GM21619 (cell line): ENCODE measurements around the gene FCRL6.

Experiments
- ATAC-seq: cut with Tn5 transposase; IDR thresholded peaks from one replicate; pipeline ENCODE4 v1.9.1; 2021; ENCODE audit not compliant: unreplicated experiment

Gene FCRL6, protein sequence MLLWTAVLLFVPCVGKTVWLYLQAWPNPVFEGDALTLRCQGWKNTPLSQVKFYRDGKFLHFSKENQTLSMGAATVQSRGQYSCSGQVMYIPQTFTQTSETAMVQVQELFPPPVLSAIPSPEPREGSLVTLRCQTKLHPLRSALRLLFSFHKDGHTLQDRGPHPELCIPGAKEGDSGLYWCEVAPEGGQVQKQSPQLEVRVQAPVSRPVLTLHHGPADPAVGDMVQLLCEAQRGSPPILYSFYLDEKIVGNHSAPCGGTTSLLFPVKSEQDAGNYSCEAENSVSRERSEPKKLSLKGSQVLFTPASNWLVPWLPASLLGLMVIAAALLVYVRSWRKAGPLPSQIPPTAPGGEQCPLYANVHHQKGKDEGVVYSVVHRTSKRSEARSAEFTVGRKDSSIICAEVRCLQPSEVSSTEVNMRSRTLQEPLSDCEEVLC

GRCh38 chr1:159802111-159802510 lies at the start of gene FCRL6:
FCRL6 (plus strand) TSS chr1:159802360; CDS start chr1:159802425, 65 bp downstream.
- ATAC-seq, result no peak

- no peak for ATAC-seq
Measured at GRCh38 chr1:159753386-159753785, 48.8 kb upstream of the FCRL6 start.

DNA sequence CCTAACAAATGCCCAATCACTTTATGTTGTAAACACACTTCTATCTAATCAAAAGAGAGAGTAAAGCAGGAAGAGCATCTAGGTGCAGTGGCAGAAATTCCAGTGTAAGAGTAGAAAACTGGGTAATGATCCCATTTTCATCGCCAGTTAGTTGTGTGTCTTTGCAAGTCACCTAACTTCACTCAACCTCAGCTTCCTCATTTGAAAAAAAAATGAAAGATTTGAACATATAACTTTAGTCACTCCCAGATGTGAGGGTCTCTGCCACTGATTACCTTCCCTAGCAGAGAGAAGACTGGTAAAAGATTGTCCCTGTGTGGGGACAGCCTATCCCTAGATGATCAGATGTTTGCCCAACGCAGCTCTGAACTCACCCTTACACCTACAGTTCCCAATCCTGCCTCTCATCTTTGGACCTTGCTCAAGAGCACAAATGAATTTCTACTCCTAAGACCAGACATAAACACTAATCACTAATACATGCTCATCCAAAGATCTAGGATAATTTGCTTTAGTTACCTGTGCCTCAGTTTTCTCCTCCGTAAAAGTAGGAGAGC lies 46.6 kb upstream of the FCRL6 start:
- ATAC-seq, result no peak

- ATAC-seq, result no peak
Measured at GRCh38 chr1:159756397-159756796, 45.8 kb upstream of the FCRL6 start.

DNA sequence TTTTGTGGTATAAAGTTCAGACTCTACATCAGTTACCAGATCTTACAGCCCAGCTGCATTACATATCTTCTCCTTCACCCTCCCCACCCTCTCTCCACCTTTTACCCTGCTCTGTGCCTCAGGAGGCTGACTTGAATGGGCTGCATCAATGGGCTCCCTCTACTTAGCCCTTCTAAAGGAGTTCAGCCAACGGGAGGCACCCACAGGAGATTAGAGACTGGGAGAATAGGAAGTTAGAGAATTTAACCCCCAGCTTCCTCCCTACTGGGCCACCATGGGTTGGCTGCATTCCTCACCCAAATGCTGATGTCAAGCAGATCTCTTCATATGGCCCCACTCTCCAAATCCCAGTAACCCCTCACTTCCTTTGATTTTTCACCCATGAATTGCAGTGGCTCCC lies 38.5 kb upstream of the FCRL6 start:
- no peak for ATAC-seq

- ATAC-seq, result no peak
Measured at GRCh38 chr1:159765806-159766205, 36.4 kb upstream of the FCRL6 start.

- no peak for ATAC-seq
Measured at GRCh38 chr1:159771127-159771895, 30.8 kb upstream of the FCRL6 start.

DNA sequence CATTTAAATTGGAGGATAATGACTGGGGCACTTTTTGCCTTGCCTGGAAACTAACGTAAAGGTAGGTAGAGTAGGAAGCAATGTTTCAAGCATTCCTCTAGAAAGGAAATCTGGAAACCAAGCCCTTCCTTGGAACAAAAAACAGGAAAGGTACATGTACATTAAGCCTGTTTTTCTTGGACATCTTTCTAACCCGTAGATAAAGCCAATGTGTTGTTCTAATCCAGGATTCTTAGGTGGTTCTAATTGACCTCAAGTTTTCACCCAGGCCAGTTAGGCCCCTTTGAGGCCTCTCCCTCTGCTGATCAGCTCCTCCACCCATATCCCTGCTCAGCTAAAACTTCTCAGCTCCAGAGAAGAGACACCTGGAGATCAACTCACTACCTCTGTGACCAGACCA lies 27.7 kb upstream of the FCRL6 start:
- ATAC-seq, result no peak

GRCh38 chr1:159775716-159776115 lies 26.4 kb upstream of the FCRL6 start:
- ATAC-seq, result no peak

GRCh38 chr1:159778266-159778665 lies 23.9 kb upstream of the FCRL6 start:
- ATAC-seq, result no peak

DNA sequence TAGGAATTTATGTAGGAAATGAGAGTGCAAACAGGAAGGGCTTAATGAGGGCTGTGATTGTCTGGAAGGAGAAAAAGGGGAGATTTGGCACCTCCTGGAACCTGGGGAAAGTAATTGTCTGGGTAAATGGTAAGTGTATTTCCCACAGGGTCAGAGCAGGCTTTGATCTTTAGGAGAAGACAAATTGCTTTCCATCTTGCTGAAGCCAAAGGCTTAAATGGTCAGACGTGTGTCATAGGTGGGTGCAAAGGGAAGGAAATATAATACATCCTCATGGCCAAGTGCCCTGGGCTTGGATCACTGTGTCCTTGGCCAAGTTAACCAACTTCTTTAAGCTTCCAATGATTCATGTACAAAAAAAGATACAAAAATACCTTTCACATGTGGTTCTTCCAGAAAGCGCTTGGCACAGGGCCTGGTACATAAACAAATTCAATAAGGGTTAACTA lies 22.7 kb upstream of the FCRL6 start:
- no peak for ATAC-seq

DNA sequence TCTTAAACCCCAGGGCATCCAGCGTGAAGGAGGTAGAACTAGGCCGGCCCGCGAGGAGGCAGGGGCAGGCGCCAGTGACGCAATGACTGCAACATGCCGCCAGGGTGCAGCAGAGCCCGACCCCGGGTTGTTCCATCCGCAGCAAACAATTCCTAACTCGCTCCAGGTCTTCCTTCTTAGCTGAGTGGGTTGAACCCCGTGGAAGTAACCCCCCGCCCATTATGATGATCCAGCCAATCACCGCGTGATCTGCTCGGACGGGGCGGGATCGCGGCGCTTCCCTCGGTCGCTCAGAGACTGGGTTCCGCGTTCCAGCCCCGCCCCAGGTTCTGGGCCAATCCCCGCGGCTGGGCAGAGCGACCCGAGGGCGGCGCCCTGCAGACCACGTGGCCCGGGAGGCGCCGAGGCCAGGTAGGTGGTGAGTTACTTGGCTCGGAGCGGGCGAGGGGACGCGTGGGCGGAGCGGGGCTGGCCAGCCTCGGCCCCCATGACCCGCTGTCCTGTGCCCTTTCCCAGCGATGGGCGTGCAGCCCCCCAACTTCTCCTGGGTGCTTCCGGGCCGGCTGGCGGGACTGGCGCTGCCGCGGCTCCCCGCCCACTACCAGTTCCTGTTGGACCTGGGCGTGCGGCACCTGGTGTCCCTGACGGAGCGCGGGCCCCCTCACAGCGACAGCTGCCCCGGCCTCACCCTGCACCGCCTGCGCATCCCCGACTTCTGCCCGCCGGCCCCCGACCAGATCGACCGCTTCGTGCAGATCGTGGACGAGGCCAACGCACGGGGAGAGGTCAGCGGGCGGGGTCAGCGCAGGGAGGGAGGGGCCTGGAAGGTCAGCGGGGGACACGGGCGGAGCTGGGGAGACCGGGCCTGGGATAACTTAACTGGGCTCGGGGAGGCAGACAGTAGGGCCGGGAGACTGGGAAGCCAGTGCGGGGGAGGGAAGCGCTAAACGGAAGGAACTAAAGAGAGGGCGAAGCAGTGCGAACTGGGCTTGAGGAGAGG lies 21.3 kb upstream of the FCRL6 start, which contains the start of gene DUSP23:
TSS of gene DUSP23 (plus strand) at position 380 of the 1,000 bp plus-strand sequence. CDS start at position 519, 139 bp downstream.
- ATAC-seq, result peak; percentile 98

DNA sequence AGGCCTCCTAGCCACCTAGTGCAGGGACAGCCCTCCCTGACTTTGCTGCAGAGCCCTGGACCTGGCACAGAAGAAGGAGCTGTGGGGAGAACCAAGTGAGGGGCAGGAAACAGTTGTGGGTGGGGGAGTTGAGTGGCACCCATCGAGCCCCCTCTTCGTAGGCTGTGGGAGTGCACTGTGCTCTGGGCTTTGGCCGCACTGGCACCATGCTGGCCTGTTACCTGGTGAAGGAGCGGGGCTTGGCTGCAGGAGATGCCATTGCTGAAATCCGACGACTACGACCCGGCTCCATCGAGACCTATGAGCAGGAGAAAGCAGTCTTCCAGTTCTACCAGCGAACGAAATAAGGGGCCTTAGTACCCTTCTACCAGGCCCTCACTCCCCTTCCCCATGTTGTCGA lies 20.2 kb upstream of the FCRL6 start:
- ATAC-seq, result no peak

GRCh38 chr1:159783724-159784123 lies 18.4 kb upstream of the FCRL6 start:
- ATAC-seq, result no peak

DNA sequence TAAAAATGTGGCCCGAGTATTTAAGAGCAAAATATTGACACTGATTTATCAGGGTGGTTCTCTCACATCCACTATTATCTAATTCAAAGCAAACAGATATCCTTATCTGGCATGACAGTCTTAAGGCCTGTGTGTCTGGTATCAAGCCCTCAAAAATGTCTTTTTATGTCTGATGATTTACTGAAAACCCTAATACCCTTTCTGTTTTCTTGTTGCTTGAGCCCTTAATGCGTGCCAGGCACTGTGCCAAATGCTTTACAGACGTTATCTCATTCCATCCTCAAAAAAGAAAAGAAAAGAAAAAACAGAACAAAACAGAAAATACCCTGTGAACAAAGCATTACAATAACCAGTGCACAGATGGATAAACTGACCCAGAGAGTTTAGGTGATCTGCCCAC lies 15.7 kb upstream of the FCRL6 start:
- no peak for ATAC-seq

GRCh38 chr1:159786966-159787365 lies 15.2 kb upstream of the FCRL6 start:
- no peak for ATAC-seq

GRCh38 chr1:159790237-159790917 lies 11.8 kb upstream of the FCRL6 start:
- no peak for ATAC-seq

DNA sequence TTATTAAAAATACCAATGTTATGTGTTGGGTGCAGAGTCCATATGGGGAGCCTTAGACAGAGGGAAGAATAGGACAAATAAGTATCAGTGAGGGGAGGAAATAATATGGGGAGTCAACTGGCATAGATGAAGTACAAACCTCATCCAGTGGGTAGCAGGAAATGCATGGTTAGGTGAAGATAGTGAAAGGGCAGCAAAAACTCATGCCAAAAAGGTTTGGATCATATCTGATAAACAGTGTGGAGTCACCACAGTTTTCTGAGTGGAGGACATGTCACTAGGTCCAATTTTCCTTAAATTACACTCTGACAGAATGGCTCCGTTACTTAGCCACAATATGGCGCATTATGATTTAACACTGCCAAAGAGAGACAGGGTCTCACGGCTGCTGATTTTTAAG lies 11.1 kb upstream of the FCRL6 start:
- no peak for ATAC-seq

GRCh38 chr1:159791461-159791860 lies 10.7 kb upstream of the FCRL6 start:
- no peak for ATAC-seq

GRCh38 chr1:159795534-159795933 lies 6.6 kb upstream of the FCRL6 start:
- ATAC-seq, result no peak
